ENCODE results near the gene TNFRSF11A.

DNA sequence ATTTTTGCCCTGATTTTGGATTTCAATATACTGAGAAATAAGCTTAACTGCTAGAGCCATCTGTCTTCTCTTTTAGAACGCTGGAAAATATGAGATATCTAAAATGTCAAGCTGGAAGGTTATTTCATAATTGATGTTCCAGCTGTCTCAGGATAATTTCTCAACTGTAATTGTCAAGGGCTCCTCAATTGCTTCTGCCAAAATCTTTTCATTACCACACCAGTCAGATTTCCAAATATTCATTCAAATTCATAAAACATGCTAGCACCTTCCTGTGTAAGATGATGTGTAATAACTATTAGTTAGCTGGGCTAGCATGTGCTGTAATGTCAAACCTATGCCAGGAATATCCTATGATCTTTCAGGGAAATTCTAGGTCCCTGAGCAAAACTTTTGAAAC is 88.1 kb downstream of the TNFRSF11A start:
- TF ChIP-seq, protein P1, sequence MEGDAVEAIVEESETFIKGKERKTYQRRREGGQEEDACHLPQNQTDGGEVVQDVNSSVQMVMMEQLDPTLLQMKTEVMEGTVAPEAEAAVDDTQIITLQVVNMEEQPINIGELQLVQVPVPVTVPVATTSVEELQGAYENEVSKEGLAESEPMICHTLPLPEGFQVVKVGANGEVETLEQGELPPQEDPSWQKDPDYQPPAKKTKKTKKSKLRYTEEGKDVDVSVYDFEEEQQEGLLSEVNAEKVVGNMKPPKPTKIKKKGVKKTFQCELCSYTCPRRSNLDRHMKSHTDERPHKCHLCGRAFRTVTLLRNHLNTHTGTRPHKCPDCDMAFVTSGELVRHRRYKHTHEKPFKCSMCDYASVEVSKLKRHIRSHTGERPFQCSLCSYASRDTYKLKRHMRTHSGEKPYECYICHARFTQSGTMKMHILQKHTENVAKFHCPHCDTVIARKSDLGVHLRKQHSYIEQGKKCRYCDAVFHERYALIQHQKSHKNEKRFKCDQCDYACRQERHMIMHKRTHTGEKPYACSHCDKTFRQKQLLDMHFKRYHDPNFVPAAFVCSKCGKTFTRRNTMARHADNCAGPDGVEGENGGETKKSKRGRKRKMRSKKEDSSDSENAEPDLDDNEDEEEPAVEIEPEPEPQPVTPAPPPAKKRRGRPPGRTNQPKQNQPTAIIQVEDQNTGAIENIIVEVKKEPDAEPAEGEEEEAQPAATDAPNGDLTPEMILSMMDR (conservative IDR thresholded peaks at IDR 0.05), result no peak
- TF ChIP-seq EZH2 (IDR thresholded peaks at IDR 0.05; ENCODE audit: low read depth), result no peak
